Transverse colon (tissue), 4 donors: ENCODE data around the gene GID8. TPM values are rescaled to one million over a fixed set of nuclear protein-coding genes. Genes with fewer than 3 reads are reported as not detected.

Source experiments
- DNase-seq: peaks from one replicate; pipeline ENCODE4 v3.0.0-alpha.2; 2019
- H3K27ac ChIP-seq, 4 donors: fragments of 200-600 bp; sonication (generic); 2 replicates each; pipeline ENCODE4 v1.5.1; 2016 to 2018; ENCODE audit warnings: inconsistent platforms in 4 of 4
- H3K27me3 ChIP-seq: fragments of 200-600 bp; sonication (generic); 2 replicates; pipeline ENCODE4 v1.5.1; 2017; ENCODE audit warnings: inconsistent platforms
- H3K36me3 ChIP-seq, 4 donors: fragments of 200-600 bp; sonication (generic); 2 replicates each; pipeline ENCODE4 v1.5.1; 2017 to 2019; ENCODE audit warnings: inconsistent platforms in 4 of 4
- H3K4me1 ChIP-seq, 4 donors: fragments of 200-600 bp; sonication (generic); 2 replicates each; pipeline ENCODE4 v1.5.1; 2017 to 2020; ENCODE audit warnings: inconsistent platforms in 4 of 4
- H3K4me3 ChIP-seq, 4 donors: fragments of 200-600 bp; sonication (generic); 1 replicate in 1 of 4; 2 replicates in 3 of 4; pipeline versions ENCODE4 v1.5.1 to v1.6.1; 2017 to 2019; ENCODE audit warnings: inconsistent platforms in 4 of 4
- H3K9me3 ChIP-seq, 2 donors: fragments of 200-600 bp; sonication (generic); 2 replicates each; pipeline ENCODE4 v1.5.1; 2017 to 2019; ENCODE audit warnings: inconsistent platforms in 2 of 2
- CTCF ChIP-seq, 5 experiments: fragments of 200-600 bp in 3 of 5; fragments of 450-650 bp in 2 of 5; sonication (generic) in 3 of 5; IDR thresholded peaks; 1 replicate in 2 of 5; 2 replicates in 3 of 5; pipeline ENCODE4 v1.5.1; 2016 to 2017; ENCODE audit warnings: antibody characterized with exemption in 5 of 5, inconsistent platforms in 3 of 5, mild to moderate bottlenecking in 2 of 5, moderate library complexity in 1 of 5
- EP300 ChIP-seq: sonication (generic); formaldehyde crosslinking; IDR thresholded peaks from one replicate; pipeline ENCODE4 v1.6.1; 2017; ENCODE audit warnings: antibody characterized with exemption, low read depth
- POLR2A ChIP-seq: fragments of 450-650 bp; IDR thresholded peaks from one replicate; pipeline ENCODE4 v1.6.1; 2016; ENCODE audit warnings: antibody characterized with exemption, mild to moderate bottlenecking, moderate library complexity
- POLR2AphosphoS5 ChIP-seq, 3 donors: sonication (generic); formaldehyde crosslinking; IDR thresholded peaks; one replicate each; pipeline ENCODE4 v1.6.1; 2016; ENCODE audit warnings: antibody characterized with exemption in 3 of 3
- WGBS, 2 donors: methylation state at CpG; one replicate each; pipeline ENCODE4 v1.1.5; 2018; ENCODE audit warnings: low coverage in 1 of 2; 5-methylcytosine and 5-hydroxymethylcytosine counted together
- in situ Hi-C, 4 donors: fragments of 200-750 bp; cut with MboI; loops; one replicate each; pipeline versions ENCODE4 v1.15.0 to v1.15.1; 2017; ENCODE audit warnings: low sequenced_read_pairs in 3 of 4, low pct_ligation_motif_present in 1 of 4, low pct_unique_long_range_greater_than_20kb in 1 of 4
- intact Hi-C: fragments of 100-400 bp; cut with DNase I; formaldehyde crosslinking; loops from one replicate; pipeline ENCODE4 v1.15.1; 2023; ENCODE audit warnings: low total_unique reads
- total RNA-seq, 4 donors: library from RNA; depleted of rRNA; stranded (reverse); fragments of >200 nt; gene quantifications; one replicate each; pipeline ENCODE4 v1.1.0, GENCODE V29; 2016

The GID8 gene
- total RNA-seq, 4 donors from 2014 or later: 29.5 to 34.1 (median 31.7) TPM

- in situ Hi-C loops (no loop called here), intact Hi-C loops (no loop called here)
- peaks cover 0 to 3% (median 0%) of the 10 kb centered on the region in 4 donors for H3K4me1 ChIP-seq
- no peaks in the 10 kb centered on the region for H3K36me3 ChIP-seq
- no peak overlapping the region for H3K27ac ChIP-seq
- no peak for DNase-seq
- peaks cover 92% of the 10 kb centered on the region for H3K27me3 ChIP-seq
- H3K9me3 ChIP-seq: no peaks in the 10 kb centered on the region
- TF ChIP-seq EP300: no peak
- no peak for TF ChIP-seq POLR2AphosphoS5 (IDR thresholded peaks at IDR 0.05)
- no peak for TF ChIP-seq POLR2A
- TF ChIP-seq CTCF (IDR thresholded peaks at IDR 0.05): no peak
- 30 to 32% methylated on average over 12 to 27 of the region's 28 CpGs for WGBS, 2 donors
- no peak overlapping the region for H3K4me3 ChIP-seq
These were observed 43.0 kb downstream of the GID8 start for GRCh38 chr20:62980970-62981369.

GRCh38 chr20:62982124-62983075 is 44.5 kb downstream of the GID8 start:
- in situ Hi-C loops: no loop called here
- WGBS, 2 donors: 65 to 70% methylated on average over 2 to 19 of the region's 21 CpGs

GRCh38 chr20:62983210-62983609 is 45.3 kb downstream of the GID8 start:
- H3K9me3 ChIP-seq: no peaks in the 10 kb centered on the region
- TF ChIP-seq POLR2A (no peak), CTCF (IDR thresholded peaks at IDR 0.05) (no peak), POLR2AphosphoS5 (IDR thresholded peaks at IDR 0.05) (no peak), EP300 (no peak)
- no peak overlapping the region for H3K27ac ChIP-seq
- H3K27me3 ChIP-seq: peaks cover 79% of the 10 kb centered on the region
- intact Hi-C loops (no loop called here), in situ Hi-C loops (no loop called here)
- H3K36me3 ChIP-seq: no peaks in the 10 kb centered on the region
- peaks cover 0 to 3% (median 0%) of the 10 kb centered on the region in 4 donors for H3K4me1 ChIP-seq
- no peak overlapping the region for H3K4me3 ChIP-seq
- WGBS, 2 donors: 70 to 73% methylated on average over 2 to 6 of the region's 6 CpGs
- no peak for DNase-seq

More at GRCh38 chr20:62982124-62983075, 44.5 kb downstream of the GID8 start:
- no peak overlapping the region for H3K27ac ChIP-seq
- H3K36me3 ChIP-seq: no peaks in the 10 kb centered on the region
- no peak overlapping the region for H3K4me3 ChIP-seq
- intact Hi-C loops: no loop called here
- no peak for TF ChIP-seq CTCF (IDR thresholded peaks at IDR 0.05)
- TF ChIP-seq POLR2AphosphoS5 (IDR thresholded peaks at IDR 0.05): no peak
- TF ChIP-seq POLR2A: no peak
- no peak for TF ChIP-seq EP300
- peaks cover 0 to 3% (median 0%) of the 10 kb centered on the region in 4 donors for H3K4me1 ChIP-seq
- H3K27me3 ChIP-seq: peaks cover 85% of the 10 kb centered on the region
- no peaks in the 10 kb centered on the region for H3K9me3 ChIP-seq
- no peak for DNase-seq

GRCh38 chr20:62984666-62985443 is 46.9 kb downstream of the GID8 start:
- Histone ChIP-seq H3K4me1 (peaks cover 0 to 3% (median 0%) of the 10 kb centered on the region in 4 donors), H3K9me3 (no peaks in the 10 kb centered on the region), H3K36me3 (no peaks in the 10 kb centered on the region), H3K27me3 (peaks cover 73% of the 10 kb centered on the region), H3K27ac (no peak overlapping the region), H3K4me3 (no peak overlapping the region)
- DNase-seq: no peak
- in situ Hi-C loops: no loop called here
- 67 to 79% methylated on average over 4 to 18 of the region's 18 CpGs for WGBS, 2 donors
- intact Hi-C loops: no loop called here
- TF ChIP-seq POLR2A: no peak
- no peak for TF ChIP-seq EP300
- no peak for TF ChIP-seq CTCF (IDR thresholded peaks at IDR 0.05)
- TF ChIP-seq POLR2AphosphoS5 (IDR thresholded peaks at IDR 0.05): no peak
